ENCODE measurements around the gene PIMREG.

GRCh38 chr17:6480303-6480675 lies 36.0 kb downstream of the PIMREG start:
- TF ChIP-seq GATA2 (IDR thresholded peaks at IDR 0.05; ENCODE audit: low read depth, low read length) (no peak), GATA3 (IDR thresholded peaks at IDR 0.05; ENCODE audit: low read depth, low read length) (no peak)
